Central memory CD4-positive, alpha-beta T cell (primary cell): Measurements from ENCODE around the gene SBF2.

Experiments used
- DNase-seq: peaks from one replicate; pipeline ENCODE4 v3.0.0; 2022

The SBF2 gene

GRCh38 chr11:9878936-9879335, 415.1 kb downstream of the SBF2 start:
- DNase-seq: no peak

GRCh38 chr11:9876331-9876730, 417.7 kb downstream of the SBF2 start:
- no peak for DNase-seq

DNA sequence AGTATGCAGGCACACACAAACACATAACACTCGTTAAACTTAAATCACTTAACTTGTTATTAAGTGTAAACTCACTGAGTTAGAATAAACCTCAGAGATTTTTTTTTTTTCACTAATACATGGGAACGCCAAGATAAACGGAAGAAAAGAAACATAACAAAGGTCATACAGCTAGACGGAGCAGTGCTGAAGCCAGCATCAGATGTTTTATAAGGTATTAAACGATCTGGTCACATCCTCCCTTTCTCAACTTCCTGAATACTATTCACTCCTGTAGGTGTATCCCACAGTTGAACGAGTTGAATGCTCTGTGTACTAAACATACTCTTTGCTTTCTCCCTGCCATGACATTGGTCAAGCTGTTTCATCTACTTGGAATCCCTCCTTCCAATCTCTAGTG, 418.2 kb downstream of the SBF2 start:
- no peak for DNase-seq

- DNase-seq: no peak
Observed at GRCh38 chr11:9875399-9875798, 418.6 kb downstream of the SBF2 start.

GRCh38 chr11:9874466-9874865, 419.6 kb downstream of the SBF2 start:
- no peak for DNase-seq

DNA sequence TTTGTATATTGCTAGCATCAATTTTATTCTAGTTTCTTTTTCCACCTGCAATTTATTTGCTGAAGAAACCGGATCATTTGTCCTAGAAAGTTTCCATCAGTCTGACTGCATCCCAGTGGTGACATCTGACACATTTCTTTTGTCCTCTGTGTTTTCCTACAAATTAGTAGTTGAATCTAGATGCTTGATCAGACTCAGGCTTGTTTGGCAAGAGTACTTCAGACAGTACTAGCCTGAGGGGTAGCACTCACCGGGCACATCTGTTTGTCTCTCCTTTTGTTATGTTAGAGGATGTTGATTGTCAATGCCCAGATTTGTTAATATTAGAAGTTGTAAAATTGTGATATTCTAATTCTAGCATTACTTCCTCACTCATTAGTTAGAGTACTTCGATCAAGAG, 425.4 kb downstream of the SBF2 start:
- DNase-seq: no peak

DNA sequence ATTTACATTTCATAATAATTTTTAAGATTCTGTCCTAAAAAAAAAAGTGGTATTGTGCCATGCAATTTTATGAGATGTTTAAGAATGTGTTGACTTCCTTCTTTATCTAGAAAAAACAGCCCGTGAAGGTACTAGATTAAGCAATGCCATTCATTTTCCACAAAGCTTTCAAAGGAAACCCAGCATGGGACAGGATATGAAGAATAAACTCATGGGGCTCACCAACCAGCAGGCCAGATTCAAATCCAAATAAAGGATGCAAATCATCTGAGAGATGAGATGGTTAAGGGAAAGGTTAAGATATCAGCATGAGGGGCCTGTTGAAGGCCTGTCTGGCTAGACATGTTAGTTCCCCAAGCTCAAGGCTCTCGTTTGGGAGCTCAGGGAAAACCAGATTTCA, 431.0 kb downstream of the SBF2 start:
- DNase-seq: no peak

GRCh38 chr11:9861860-9862725, 431.9 kb downstream of the SBF2 start:
- DNase-seq: peak; percentile 9

- no peak for DNase-seq
Observed at GRCh38 chr11:9859554-9860305, 434.3 kb downstream of the SBF2 start.

- no peak for DNase-seq
Observed at GRCh38 chr11:9858822-9859221, 435.2 kb downstream of the SBF2 start.

DNA sequence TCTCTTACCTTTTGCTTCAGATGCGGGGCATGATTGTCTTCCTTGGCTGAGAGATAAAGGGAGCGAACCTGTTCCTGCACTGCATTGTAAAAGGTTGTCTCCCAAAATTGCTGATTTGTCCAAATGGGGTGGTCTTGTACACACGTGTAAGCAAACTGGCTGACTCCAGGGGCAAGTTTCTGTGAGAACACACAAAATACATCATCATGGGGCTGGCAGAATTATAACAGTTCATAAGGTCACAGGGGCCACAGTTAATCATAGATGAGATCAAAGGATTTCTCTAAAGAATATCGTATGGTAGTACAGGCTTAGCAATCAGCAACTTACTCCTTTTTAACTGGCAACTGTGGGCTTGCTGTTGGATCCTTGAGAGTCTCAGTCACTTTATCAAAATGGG, 435.8 kb downstream of the SBF2 start:
- no peak for DNase-seq

DNA sequence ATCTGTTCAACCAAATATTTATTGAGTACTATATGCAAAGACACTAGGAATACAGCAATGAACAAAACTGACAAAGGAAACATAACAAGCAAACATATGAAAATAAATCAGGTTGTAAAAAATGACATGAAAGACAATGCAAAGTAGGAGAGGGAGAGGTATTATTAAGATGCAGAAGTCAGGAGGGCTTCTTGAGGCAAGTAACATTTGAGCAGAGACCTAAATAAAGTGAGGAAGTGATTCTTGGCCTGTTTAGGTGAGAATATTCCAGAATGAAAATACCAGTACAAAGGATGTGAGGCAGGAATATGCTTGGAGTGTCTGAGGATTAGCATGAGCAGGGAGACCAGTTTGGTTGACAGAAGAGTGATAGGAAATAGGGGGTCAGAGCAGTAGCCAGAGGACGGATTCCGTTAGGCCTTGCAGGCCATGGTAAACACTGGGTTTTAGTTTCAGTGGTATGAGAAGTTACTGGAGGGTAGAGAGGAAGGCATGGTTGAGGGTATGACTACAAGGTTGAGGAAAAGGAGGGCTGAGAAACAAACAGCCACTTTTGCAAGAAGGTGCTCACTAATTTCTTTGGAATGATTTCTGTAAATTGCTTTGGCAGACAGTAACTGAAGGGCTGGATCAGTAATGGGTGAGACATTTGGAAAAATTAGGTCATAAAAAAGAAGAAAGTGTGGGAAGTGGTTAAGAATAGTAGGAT, 438.3 kb downstream of the SBF2 start:
- no peak for DNase-seq

DNA sequence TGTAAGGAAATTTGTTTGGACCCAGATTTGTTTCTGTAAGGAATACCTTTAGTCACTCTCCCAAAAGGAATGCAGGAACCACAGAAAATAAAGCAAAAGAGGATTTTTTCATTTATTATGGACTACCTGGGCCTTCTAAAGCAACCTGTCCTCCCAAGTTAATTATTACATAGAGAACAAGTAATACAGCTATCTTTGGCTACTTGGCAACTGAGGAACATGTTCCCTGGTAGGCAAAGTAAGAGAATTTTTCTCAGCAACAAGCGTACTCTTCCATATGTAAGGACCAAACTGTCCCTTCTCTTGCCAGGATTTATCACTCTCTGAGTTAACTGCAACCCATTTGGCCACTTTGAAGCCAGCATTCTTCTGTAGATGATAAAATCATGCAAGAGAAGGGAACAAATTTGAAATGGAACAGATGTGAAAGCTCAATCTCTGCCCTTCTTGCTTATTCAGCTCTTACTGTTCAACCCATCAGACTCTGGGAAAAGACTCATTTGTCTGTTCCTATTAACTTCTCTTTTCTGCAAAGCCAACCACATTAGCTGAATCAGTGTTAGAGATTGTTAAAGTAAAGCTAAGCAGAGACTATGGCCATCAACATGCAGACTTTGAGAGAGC, 440.0 kb downstream of the SBF2 start:
- no peak for DNase-seq

DNA sequence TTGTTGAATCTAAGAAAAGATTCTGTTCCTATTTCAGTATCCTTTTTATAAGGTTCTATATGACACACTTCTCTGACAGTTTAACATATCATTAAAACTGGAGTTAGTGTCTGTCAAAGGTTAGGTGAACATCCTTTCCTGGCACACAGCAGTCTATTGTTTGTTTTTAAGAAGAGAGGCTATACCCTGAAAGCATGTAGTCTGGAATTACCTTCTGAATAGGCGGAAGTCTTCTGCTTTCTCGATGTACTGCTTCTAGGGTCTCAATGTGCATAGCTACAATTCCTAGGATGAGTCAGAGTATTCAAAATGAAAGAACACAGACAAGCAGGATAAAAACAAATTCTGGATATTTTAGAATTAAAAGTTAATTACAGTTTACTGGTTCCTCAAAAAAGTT, 441.6 kb downstream of the SBF2 start:
- no peak for DNase-seq

- no peak for DNase-seq
Observed at GRCh38 chr11:9851366-9851765, 442.7 kb downstream of the SBF2 start.

DNA sequence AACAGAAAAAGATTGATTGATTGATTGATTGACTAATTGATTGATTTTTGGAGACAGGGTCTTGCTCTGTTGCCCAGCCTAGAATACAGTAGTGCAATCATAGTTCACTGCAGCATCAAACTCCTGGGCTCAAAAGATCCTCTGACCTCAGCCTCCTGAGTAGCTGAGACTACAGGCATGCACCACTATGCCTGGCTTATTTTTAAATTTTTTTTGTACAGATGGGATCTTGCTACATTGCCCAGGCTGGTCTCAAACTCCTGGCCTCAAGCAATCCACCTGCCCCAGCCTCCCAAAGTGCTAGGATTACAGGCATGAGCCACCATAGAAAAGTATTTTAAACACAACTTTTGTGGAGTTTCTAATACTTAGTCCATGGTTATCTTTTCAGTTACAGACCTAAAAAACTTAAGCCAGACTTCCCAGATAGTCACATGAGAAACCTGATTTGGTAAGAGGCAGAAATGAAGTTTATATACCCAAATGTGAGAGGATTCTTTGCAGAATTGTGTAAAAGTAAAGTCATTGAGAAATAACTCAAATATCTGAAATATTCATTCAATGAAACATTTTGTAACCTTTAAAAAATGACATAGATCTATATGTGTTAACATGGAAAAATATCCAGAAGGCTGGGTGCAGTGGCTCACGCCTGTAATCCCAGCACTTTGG, 443.7 kb downstream of the SBF2 start:
- DNase-seq: no peak

- DNase-seq: no peak
Observed at GRCh38 chr11:9849389-9849788, 444.6 kb downstream of the SBF2 start.

DNA sequence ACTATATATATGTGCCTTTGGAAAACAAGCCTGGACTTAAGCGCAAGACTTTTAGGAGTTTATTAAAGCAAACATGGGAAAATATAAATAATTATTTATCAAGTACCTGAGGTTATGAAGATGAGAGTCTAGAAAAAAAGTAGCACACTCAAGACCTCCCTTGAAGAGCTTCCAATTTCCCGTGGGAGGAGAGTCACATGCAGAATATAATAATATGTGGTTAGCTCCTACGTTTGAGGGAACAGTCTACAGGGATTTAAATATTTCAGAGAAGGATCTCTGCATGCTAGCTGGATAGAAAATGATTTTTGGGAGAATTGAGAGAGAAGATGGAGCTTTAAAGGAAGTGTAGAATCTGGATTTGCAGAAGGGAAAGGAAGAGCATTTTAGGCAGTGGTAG, 446.4 kb downstream of the SBF2 start:
- no peak for DNase-seq

DNA sequence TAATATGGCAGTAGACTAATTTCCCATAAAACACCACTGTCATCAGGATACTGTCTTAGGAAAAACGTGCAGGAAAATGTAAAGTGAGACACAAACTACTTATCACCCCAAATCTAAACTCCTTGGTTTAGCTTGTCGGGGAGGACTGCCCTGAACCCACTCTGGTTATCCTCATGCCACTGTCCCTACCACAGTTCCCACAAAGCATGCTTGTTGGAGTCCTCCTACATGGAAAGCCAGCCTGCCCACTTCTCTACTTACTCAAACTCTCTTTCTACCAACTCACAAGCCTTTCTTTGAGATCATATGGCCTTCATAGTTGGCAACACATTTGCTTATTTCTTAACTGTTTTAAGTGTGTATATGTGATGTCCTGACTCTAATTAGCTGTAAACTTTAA, 451.1 kb downstream of the SBF2 start:
- DNase-seq: no peak

DNA sequence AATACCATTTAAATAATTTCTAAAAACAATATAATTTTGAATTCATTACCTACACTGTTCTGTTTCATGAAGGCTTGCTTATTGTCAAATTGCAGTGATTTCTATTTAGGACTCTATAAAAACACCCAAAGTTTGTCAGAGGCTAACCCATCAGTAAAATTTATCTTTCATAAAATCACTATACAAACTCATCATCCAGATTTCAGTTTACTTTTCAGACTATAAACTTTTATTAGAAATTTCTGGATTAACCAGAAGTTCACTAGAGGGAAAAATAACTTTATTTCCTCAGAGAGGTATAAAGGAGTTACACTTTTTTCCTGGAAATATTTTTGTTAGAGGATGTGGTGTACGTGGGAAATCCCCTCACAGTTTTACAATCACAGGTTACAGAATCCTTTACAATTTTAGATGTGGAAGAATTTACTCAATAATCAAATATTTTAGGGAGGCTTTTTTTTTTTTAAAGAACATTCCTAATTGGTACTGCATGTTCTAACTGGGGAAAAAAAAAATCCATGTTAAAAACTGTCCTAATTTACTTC, 453.5 kb downstream of the SBF2 start:
- no peak for DNase-seq

GRCh38 chr11:9839550-9839949, 454.5 kb downstream of the SBF2 start:
- no peak for DNase-seq

DNA sequence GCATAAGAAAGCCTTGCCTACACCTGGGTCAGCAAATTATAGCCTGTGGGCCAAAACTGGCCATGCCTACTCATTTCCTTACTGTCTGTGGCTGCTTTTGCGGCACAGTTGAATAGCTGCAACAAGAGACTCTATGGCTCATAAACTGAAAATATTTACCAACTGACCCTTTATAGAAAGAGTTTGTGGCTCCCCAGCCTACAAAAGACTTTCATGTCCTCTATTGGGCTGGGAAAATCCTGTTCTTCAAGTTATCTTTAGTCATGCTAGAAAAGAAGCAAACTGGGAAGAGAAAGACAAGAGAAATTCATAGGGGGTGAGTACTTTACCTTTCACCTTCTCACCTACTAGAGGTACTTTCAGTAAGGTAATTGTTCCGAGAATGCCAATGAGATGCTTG, 455.1 kb downstream of the SBF2 start:
- DNase-seq: no peak
